GM15510 (cell line): ENCODE results near the gene OLIG3.

Source experiments
- POLR2A ChIP-seq: IDR thresholded peaks from 3 replicates; pipeline ENCODE4 v1.6.1; 2011; ENCODE audit warnings: borderline replicate concordance; ENCODE audit not compliant: insufficient read length; ENCODE audit errors: extremely low read depth

Gene OLIG3

GRCh38 chr6:137490006-137490905 lies 3.9 kb downstream of the OLIG3 start:
- TF ChIP-seq POLR2A = no peak

GRCh38 chr6:137489046-137490005 lies 4.9 kb downstream of the OLIG3 start:
- no peak for TF ChIP-seq POLR2A

- no peak for TF ChIP-seq POLR2A
Observed at GRCh38 chr6:137488150-137489045, 5.8 kb downstream of the OLIG3 start.

- no peak for TF ChIP-seq POLR2A
Observed at GRCh38 chr6:137487869-137488149, 6.4 kb downstream of the OLIG3 start.

- no peak for TF ChIP-seq POLR2A
Observed at GRCh38 chr6:137487181-137487868, 6.9 kb downstream of the OLIG3 start.

- TF ChIP-seq POLR2A = no peak
Observed at GRCh38 chr6:137486416-137486815, 7.8 kb downstream of the OLIG3 start.

- no peak for TF ChIP-seq POLR2A
Observed at GRCh38 chr6:137480431-137480830, 13.8 kb downstream of the OLIG3 start.

GRCh38 chr6:137475103-137475502 lies 19.1 kb downstream of the OLIG3 start:
- no peak for TF ChIP-seq POLR2A

GRCh38 chr6:137473598-137473997 lies 20.6 kb downstream of the OLIG3 start:
- TF ChIP-seq POLR2A = no peak

GRCh38 chr6:137472641-137473137 lies 21.5 kb downstream of the OLIG3 start:
- no peak for TF ChIP-seq POLR2A

GRCh38 chr6:137471986-137472385 lies 22.2 kb downstream of the OLIG3 start:
- no peak for TF ChIP-seq POLR2A

- TF ChIP-seq POLR2A = no peak
Observed at GRCh38 chr6:137471497-137471896, 22.7 kb downstream of the OLIG3 start.

- TF ChIP-seq POLR2A = no peak
Observed at GRCh38 chr6:137467211-137467610, 27.0 kb downstream of the OLIG3 start.
